HepG2 (cell line): Measurements from ENCODE around the gene TMEM266.

ENCODE experiments used
- ZNF768 ChIP-seq: sonication (generic); formaldehyde crosslinking; IDR thresholded peaks from 2 replicates; pipeline ENCODE4 v1.4.0; 2020; ENCODE audit warnings: missing genetic modification reagents
- TF ChIP-seq, protein P1 (sequence below): sonication (generic); formaldehyde crosslinking; IDR thresholded peaks from 2 replicates; pipeline ENCODE4 v1.8.1; 2022; ENCODE audit warnings: low read depth, mild to moderate bottlenecking, missing genetic modification reagents

DNA sequence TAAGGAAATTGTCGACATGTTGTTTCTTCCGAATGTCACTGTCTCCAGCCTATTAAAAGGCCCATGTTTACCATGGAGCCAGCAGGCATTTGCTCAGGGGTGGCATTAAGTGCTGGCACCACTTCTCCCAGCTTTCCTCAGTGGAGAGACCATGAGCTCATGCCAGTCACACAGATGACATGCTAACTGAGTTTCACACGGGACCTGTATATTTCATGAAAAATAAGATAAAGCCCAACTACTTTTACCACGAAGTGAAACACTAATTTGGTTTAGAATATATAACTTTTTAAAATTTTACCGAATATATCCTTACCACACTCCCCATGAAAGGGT lies 158.1 kb downstream of the TMEM266 start:
- TF ChIP-seq ZNF768, result no peak
- TF ChIP-seq, protein P1, sequence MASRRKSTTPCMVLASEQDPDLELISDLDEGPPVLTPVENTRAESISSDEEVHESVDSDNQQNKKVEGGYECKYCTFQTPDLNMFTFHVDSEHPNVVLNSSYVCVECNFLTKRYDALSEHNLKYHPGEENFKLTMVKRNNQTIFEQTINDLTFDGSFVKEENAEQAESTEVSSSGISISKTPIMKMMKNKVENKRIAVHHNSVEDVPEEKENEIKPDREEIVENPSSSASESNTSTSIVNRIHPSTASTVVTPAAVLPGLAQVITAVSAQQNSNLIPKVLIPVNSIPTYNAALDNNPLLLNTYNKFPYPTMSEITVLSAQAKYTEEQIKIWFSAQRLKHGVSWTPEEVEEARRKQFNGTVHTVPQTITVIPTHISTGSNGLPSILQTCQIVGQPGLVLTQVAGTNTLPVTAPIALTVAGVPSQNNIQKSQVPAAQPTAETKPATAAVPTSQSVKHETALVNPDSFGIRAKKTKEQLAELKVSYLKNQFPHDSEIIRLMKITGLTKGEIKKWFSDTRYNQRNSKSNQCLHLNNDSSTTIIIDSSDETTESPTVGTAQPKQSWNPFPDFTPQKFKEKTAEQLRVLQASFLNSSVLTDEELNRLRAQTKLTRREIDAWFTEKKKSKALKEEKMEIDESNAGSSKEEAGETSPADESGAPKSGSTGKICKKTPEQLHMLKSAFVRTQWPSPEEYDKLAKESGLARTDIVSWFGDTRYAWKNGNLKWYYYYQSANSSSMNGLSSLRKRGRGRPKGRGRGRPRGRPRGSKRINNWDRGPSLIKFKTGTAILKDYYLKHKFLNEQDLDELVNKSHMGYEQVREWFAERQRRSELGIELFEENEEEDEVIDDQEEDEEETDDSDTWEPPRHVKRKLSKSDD (CRISPR knock-in tag), result no peak
